Activated CD8-positive, alpha-beta T cell treated with anti-CD3 and anti-CD28 coated beads for 36 hours (primary cell): ENCODE measurements around the gene EBF4. TPM values are rescaled to one million over a fixed set of nuclear protein-coding genes. Genes with fewer than 3 reads are reported as not detected.
A peak's percentile ranks its signal among the peaks of the same experiment; 100 is the strongest.

ENCODE experiments used
- ATAC-seq: fragments of 200-7000 bp; cut with Tn5 transposase; one replicate; pipeline ENCODE4 v1.10.0; 2021; ENCODE audit warnings: mild to moderate bottlenecking, moderate library complexity
- CTCF ChIA-PET: fragments of 350-600 bp; sonication (Branson Sonifier 250); formaldehyde crosslinking; loops from one replicate; lab custom pipeline; 2021; ENCODE audit warnings: antibody characterized with exemption; lab: Charles Lee
- POLR2A ChIA-PET: fragments of 350-600 bp; sonication (Branson Sonifier 250); formaldehyde crosslinking; loops from one replicate; lab custom pipeline; 2021; ENCODE audit warnings: antibody characterized with exemption; lab: Charles Lee
- DNase-seq: peaks from one replicate; pipeline ENCODE4 v3.0.0-alpha.2; 2020
- H3K27ac Mint-ChIP-seq: one replicate; pipeline ENCODE4 v1.8.0; 2021; ENCODE audit warnings: mild to moderate bottlenecking, mixed read lengths
- H3K27me3 Mint-ChIP-seq: one replicate; pipeline ENCODE4 v1.8.0; 2021; ENCODE audit warnings: mixed read lengths
- H3K36me3 Mint-ChIP-seq: one replicate; pipeline ENCODE4 v1.8.0; 2021; ENCODE audit warnings: low read depth, mixed read lengths
- H3K4me1 Mint-ChIP-seq: one replicate; pipeline ENCODE4 v1.8.0; 2021; ENCODE audit warnings: low read depth, mixed read lengths
- H3K4me3 Mint-ChIP-seq: one replicate; pipeline ENCODE4 v1.8.0; 2021; ENCODE audit warnings: mild to moderate bottlenecking, moderate library complexity, mixed read lengths
- H3K9me3 Mint-ChIP-seq: one replicate; pipeline ENCODE4 v1.8.0; 2021; ENCODE audit warnings: mixed read lengths
- CTCF ChIP-seq: fragments of 200-600 bp; IDR thresholded peaks from one replicate; pipeline ENCODE4 v1.8.0; 2022; ENCODE audit warnings: antibody characterized with exemption, mild to moderate bottlenecking
- intact Hi-C: fragments of 100-400 bp; cut with micrococcal nuclease; formaldehyde crosslinking; loops from one replicate; pipeline ENCODE4 v1.10.0; 2022
- total RNA-seq, 2 experiments: library from RNA; stranded (reverse); gene quantifications; one replicate each; pipeline ENCODE4 v1.2.3, GENCODE V29; 2021

The EBF4 gene
- total RNA-seq, 2 experiments from 2014 or later, result 1.1 to 1.2 TPM

GRCh38 chr20:2656471-2657117, 36.0 kb upstream of the EBF4 start:
- no peak for ATAC-seq
- intact Hi-C loops, result no loop called here
- ChIA-PET CTCF (interaction anchor here (1.0 to 1.5 kb wide), 3 partner anchors 15 to 135 kb away, joined by 3 to 4 read pairs (median 3); no protein-coding TSS in a partner anchor), POLR2A (interaction anchor here (0.9 to 9.2 kb wide), 5 partner anchors 7 to 1330 kb away, joined by 3 to 156 read pairs (median 5); partner anchors contain the start of genes IDH3B and SNRPB)
- Mint-ChIP-seq H3K4me3 (peak overlapping the region; percentile 89), H3K4me1 (peaks cover 37% of the 10 kb centered on the region), H3K9me3 (no peaks in the 10 kb centered on the region), H3K27me3 (no peaks in the 10 kb centered on the region), H3K36me3 (peaks cover 74% of the 10 kb centered on the region), H3K27ac (peak overlapping the region; percentile 33)
- TF ChIP-seq CTCF, result no peak
- no peak for DNase-seq

- TF ChIP-seq CTCF, result no peak
- Mint-ChIP-seq H3K9me3 (no peaks in the 10 kb centered on the region), H3K36me3 (peaks cover 76% of the 10 kb centered on the region), H3K27me3 (no peaks in the 10 kb centered on the region), H3K27ac (peak overlapping the region; percentile 33), H3K4me3 (peak overlapping the region; percentile 89), H3K4me1 (peaks cover 41% of the 10 kb centered on the region)
- ATAC-seq (no peak), DNase-seq (no peak)
- ChIA-PET POLR2A (interaction anchor here (0.9 to 9.2 kb wide), 4 partner anchors 9 to 188 kb away, joined by 3 to 92 read pairs (median 4); partner anchors contain the start of gene SNRPB), CTCF (no interaction called here)
- intact Hi-C loops, result no loop called here
Measured at GRCh38 chr20:2657241-2657640, 35.3 kb upstream of the EBF4 start.

GRCh38 chr20:2657674-2658073, 34.9 kb upstream of the EBF4 start:
- intact Hi-C loops, result no loop called here
- Mint-ChIP-seq H3K36me3 (peaks cover 76% of the 10 kb centered on the region), H3K27ac (peak overlapping the region; percentile 44), H3K9me3 (no peaks in the 10 kb centered on the region), H3K4me1 (peaks cover 43% of the 10 kb centered on the region), H3K4me3 (no peak overlapping the region), H3K27me3 (no peaks in the 10 kb centered on the region)
- ChIA-PET CTCF (no interaction called here), POLR2A (interaction anchor here (0.9 to 9.2 kb wide), 4 partner anchors 8 to 188 kb away, joined by 3 to 92 read pairs (median 4); partner anchors contain the start of gene SNRPB)
- no peak for TF ChIP-seq CTCF
- no peak for DNase-seq
- ATAC-seq, result no peak

GRCh38 chr20:2658414-2659354, 33.9 kb upstream of the EBF4 start:
- Mint-ChIP-seq H3K4me3 (no peak overlapping the region), H3K9me3 (no peaks in the 10 kb centered on the region), H3K36me3 (peaks cover 71% of the 10 kb centered on the region), H3K27me3 (no peaks in the 10 kb centered on the region), H3K4me1 (peaks cover 47% of the 10 kb centered on the region), H3K27ac (peak overlapping the region; percentile 67)
- ATAC-seq, result peak; percentile 31
- CTCF ChIA-PET, result no interaction called here
- POLR2A ChIA-PET, result interaction anchor here (0.7 to 10.0 kb wide), 6 partner anchors 5 to 73 kb away, joined by 3 to 156 read pairs (median 4); partner anchors contain the start of gene NOP56
- TF ChIP-seq CTCF, result no peak
- DNase-seq, result peak; percentile 34
- intact Hi-C loops, result no loop called here
